ENCODE data around the gene ANO4.
"Not testable (repeated sequence)": the region's sequence is repeated elsewhere in the genome, so short reads cannot be mapped to it uniquely, and the experiment has no call there.

The ANO4 gene

DNA sequence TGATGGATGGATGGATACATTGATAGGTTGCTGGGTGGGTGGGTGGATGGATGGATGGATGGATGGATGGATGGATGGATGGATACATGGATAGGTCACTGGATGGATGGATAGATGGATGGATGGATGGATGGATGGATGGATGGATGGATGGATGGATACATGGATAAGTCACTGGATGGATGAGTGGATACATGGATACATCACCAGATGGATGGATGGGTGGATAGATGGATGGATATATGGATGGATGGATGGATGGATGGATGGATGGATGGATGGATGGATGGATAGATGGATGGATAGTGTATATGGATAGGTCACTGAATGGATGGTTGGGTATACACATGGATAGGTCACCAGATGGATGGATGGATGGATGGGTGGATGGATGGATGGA is 194.9 kb downstream of the ANO4 start:
- not testable (repeated sequence) for DNase-seq (ENCODE audit: low read depth in 2 of 2)

DNA sequence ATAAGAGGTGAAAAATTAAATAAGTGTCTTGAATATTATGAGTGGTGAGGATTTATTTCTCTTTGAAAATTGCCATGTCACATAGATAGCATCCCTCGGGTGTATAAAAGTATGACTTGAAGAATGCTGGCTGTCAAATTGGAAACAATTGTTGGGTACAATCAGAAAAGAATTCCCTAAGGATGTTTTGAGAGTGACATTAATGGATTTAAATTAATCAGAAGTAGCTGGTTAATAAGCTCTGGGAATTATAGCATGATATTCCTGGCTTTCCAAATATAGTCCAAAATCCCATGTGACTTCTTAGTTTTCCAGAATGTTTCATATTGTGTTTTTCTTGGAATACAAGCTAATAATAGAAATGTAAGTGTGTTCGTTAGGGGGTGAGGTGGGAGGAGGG is 196.5 kb downstream of the ANO4 start:
- DNase-seq (ENCODE audit: low read depth in 2 of 2) = no peak

DNA sequence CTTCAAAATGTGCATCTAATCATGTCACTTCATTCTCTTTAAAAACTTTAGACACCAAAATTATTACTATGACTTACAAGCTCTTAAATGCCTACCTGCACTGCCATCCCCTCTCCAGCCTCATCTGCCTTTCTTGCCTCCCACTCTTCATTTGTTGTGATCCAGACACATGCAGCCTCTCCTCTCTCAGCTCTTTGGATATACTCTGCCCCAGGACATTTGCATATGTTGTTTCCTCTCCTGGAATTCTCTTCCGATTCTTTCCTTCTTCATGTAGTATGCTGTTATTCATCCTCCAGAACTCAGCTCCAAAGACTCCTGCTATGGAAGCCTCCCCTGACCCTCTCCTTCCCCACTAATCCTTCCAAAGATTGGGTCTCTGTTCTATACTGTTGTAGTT is 197.6 kb downstream of the ANO4 start:
- no peak for DNase-seq (ENCODE audit: low read depth in 2 of 2)

DNA sequence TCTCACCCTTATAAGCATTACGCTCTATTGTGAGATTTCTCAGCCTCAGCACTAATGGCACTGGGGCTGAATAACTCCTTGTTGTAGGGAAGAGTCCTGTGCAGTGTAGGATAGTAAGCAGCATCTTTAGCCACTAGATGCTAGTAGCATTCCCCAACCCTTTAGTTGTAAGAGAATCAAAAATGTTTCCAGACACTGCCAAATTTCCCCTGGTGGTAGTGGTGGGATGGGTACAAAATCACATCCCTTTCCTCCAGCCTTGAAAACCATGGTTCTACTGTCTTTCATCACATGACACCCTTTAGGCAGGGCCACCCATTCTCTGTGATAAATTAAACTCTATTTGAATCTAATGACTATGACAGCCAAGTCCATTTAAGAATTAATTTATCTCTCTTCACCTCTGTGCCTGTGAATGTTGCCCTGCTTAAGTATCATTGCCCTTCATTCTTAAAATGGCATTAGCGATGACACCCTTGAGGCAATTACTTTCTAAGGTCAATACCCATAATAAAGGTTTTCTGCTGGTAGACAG is 199.4 kb downstream of the ANO4 start:
- no peak for DNase-seq (ENCODE audit: low read depth in 2 of 2)

DNA sequence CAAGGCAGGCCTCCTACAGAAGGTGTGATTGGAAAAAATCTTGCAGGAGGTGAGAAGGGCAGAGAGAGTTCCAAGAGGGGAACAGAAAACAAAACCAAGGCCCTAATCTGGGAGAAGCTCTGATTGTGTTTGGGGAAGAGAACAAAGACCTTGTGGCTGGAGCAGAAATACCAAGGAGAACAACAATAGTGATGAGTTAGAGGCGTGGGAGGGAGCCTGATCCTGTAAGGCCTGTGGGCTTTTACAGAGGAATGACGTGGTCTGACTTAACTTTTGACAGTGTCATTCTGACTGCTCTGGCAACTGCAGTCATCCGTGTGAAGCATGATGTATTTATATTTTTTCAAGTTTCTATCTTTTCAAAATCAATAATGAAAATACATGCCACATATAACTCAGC is 200.6 kb downstream of the ANO4 start:
- DNase-seq (ENCODE audit: low read depth in 2 of 2) = no peak

DNA sequence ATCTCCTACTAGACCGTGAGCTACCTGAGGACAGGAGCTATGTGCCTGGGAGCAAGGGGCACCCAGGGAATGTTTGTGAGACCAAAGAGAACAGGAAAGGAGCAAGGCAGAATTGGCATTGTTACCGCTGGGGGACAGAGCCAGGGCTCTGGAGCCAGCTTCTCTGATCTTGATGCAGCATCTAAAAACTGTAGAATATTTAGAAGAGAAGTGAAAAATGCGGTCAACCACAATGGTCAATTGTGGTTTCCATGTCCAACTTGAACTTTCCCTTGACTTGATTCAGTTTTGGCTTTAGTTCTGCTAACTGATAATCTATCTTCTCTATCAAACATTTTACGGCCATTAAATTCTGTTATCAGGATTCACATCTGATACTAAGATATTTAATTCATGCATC is 201.2 kb downstream of the ANO4 start:
- DNase-seq (ENCODE audit: low read depth in 2 of 2) = no peak

DNA sequence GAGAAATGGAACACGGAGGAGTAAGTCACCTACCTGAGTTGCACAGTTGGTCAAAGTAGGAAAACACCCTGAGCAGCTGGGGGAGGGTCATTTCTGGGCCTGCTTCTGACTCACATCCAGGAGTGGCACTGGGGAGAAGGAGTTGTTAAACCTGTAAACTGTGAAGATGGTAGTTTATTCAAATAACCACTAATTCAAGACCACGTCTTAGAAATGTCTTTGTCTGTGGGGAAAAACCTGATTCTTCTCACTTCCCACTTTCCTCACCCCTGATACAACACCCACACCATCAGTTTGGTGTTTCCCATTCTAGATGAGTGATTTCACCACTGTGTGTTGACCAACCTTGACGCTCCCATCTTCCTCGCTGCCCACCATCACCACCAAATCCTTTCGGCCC is 207.1 kb downstream of the ANO4 start:
- no peak for DNase-seq (ENCODE audit: low read depth in 2 of 2)

DNA sequence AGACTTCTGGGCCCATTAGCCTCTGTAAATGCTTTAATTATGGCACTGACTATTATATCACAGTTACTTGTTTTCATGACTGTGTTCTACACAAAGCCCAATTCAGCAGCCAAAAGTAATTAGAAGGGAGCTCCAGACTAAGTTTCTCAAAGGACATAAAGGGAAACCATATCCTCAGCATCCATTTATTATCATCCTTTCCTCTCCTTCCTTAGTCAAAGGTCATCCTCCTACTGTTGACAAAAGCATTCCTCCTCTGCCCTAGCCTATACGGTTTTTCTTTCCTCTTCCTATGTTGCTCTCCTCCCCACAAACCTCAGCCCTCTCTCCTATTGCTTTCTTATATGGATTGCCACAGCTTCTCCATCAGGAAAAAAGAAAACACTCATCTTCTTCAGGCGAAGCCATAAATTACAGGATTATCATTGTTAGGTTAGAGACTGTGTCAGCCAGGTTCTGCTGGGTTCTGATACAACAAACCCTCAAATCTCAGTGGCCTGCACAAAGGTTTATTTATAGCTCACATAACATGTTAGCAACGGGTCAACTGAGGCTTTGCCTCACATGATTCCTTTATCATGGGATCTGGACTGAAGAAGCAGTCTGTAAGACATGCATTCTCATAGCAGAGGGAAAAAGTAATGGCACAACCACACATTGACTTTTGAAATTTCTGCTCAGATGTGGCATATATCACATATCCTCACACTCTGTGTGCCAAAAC is 208.3 kb downstream of the ANO4 start:
- no peak for DNase-seq (ENCODE audit: low read depth in 2 of 2)

DNA sequence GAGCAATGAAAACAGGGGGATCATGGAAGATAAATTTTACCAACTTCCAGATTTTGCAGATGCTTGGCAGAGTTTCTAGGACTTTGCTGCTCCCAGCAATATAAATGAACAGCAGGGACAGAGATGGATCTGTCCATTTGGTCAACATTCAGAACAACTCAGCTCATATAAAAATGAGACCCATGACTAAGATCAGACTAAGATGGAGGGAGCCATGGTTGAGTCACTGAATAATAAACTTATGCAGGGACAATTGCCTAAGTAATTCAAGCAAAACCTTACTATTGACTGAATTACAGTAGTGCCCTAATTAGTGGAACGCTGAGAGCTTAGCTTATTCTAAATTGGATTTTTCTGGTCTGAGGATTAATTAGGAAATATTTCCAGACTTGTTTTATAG is 210.3 kb downstream of the ANO4 start:
- no peak for DNase-seq (ENCODE audit: low read depth in 2 of 2)

DNA sequence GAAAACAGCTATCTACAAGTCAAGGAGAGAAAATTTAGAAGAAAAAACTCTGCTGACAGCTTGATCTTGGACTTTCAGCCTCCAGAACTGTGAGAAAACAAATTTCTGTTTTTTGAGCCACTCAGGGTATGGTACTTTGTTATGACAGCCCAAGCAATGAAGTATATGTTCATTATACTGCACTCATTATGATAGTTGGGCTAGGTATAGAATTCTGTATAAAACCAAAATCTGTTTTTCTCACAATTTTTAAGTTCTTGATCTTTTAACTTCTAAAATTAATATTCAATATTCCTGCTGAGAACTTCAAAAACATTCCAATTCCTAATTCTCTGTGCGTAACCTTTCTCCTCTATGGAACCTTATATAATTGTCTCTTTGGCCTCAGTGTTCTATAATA is 214.7 kb downstream of the ANO4 start:
- no peak for DNase-seq (ENCODE audit: low read depth in 2 of 2)

DNA sequence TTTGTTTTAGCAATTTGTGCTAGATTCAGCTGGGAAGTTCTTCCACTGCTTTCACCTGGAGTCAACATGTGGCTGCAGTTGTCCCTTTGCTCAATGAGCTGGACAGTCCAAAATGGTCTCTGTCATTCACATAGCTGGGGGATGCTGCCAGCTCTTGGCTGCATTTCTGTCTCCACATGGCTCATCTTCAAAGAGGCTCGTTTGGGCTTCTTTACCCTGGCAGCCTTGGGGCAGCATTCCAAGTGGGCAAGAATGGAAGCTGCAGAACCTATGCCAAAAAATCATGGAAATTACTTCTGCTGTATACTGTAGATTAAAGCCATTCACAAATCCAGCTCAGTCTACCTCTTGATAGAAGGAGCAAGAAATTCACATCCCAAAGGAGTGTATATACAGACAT is 216.3 kb downstream of the ANO4 start:
- no peak for DNase-seq (ENCODE audit: low read depth in 2 of 2)

DNA sequence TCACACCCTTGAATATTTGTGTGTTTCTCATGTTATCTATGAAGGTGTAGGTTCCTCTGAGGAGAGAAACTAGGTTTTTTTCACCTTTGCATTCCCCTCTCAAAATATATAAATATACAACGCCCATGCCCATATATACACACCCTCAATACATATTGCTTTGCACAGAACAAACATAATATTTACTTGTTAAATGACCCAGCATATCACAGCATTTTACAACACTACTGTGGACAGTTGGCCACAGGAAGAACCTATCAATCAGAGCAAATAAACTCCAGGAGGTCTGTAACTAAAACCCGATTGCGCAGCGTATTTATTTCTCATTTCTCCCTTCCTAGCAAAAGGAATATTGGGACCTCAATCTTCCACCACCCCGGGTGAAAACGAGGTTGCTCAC is 219.4 kb downstream of the ANO4 start:
- DNase-seq (ENCODE audit: low read depth in 2 of 2) = no peak

DNA sequence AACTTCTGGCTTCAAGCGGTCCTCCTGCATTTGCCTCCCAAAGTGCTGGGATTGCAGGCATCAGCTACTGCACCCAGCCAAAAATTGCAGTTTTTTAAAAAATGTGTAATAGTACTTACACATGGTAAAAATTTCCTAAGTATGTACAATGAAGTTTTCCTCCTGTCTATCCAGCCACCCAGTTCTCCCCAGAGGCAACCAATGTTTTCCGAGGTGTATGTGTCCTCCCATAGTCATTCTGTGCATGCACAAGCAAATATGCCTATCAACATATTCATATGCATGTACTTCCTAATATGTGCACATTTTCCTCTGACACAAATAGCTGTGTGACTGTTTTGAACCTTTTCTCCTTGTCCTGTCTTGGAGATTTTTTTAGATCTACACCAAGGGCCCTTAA is 220.5 kb downstream of the ANO4 start:
- no peak for DNase-seq (ENCODE audit: low read depth in 2 of 2)

DNA sequence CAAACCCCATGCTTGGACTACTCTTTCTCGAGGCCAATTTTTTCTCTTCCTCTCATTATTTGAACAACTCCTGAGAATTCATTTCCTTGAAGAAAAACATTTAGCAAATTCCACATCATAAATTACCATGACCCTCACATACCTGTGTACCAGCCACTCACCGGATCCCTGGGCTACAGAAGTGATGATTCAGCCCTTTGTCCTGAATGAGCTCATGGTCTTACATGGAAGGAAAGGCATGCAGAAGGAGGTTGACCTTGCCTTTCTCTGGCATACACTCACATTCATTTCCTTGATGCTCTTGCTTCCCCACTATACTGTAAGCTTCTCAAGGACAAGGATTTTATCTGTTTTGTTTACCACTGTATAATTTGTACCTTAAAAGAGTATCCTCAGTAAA is 224.0 kb downstream of the ANO4 start:
- DNase-seq (ENCODE audit: low read depth in 2 of 2) = no peak

DNA sequence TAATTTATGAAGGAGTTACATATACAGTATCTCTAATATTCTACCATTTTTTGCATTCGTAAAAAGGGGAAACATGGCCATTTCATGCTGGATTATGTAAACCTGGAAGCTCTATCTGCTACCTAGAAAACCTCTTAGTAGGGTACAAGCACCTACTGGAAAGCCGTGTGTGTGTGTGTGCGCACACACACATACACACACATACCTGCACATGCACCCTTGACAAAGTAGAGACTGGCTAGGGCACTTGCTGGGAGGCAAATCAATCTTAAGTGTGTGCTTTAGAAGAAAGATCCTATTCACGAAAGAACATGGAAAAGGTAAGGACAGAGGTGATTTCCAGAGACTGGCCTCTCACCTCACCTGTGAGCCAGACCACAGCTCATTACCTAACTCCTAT is 224.6 kb downstream of the ANO4 start:
- DNase-seq (ENCODE audit: low read depth in 2 of 2) = no peak

DNA sequence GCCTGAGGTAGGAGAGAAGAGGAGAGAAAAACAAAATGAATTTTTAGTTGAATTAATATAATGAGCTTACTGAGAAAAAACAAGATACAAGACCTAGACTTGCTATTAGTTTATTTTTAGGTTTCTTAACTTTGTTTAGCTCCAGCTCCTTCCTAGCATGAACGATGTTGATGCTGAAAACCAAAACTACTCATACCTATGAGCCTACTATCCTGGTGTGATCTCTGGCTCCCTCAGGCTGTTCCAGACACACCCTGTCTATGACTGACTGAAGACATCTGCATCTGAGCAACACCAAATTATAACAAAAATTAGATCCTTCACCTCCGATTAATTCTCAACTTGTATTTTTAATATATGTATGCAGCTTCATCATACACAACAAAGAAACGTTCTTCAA is 225.1 kb downstream of the ANO4 start:
- DNase-seq (ENCODE audit: low read depth in 2 of 2) = no peak

DNA sequence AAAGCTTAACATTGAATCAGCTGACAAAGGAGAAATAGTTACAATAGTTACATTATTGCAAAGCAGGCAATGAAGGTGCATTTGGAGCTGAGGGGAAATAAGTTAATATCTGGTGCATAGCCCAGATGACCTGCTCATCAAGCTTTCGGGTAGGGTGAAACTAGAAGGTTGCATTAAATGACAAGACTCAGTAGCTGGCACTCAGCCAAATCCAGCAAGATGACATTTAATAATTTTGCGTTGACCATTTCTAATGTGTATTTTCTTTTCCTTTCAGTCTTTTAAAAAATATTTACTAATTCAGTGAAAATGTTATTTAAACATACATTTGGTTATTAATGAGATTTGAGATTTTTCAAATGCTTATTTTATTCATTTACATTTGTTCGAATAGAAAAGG is 226.9 kb downstream of the ANO4 start:
- DNase-seq (ENCODE audit: low read depth in 2 of 2) = no peak

DNA sequence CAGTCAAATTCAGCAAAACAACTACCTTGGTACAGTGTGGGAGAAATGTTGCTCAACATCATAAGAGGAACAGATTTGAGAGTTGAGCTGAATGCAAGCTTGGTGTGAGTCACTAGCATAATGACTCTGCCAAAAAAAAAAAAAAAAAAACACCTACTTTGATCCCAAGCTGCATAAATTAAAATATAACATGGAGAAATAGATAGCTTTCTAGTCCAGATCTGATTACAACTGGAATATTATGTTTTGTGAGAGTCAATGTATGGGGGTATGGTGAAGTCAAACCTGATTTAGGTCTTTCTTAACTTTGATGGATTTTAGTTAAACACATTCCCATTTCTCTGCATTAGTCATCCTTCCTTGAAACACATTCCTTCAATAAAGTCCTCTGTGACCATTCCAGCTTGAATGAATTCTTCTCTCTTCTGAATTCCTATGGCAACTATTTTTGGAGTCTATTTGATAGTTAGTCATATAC is 227.4 kb downstream of the ANO4 start:
- no peak for DNase-seq (ENCODE audit: low read depth in 2 of 2)

DNA sequence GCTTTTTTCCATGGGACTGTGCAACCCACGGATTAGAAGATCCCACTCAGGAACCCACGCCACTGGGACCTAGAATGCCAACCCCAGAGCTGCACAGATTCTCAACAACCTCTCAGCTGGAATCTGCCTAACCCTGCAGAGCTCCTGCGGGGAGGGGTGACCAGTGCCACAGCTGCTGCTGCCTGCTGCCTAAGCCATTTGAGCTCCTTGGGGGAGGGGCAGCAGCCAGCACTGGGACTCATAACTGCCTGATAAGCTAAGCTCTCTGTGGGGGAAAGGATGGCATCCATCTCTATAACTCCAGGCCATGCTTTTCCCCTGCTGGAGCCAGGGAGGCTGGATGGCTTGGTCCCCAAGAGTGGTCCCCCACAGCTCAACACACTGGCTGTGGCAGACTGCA is 232.6 kb downstream of the ANO4 start:
- no peak for DNase-seq (ENCODE audit: low read depth in 2 of 2)

DNA sequence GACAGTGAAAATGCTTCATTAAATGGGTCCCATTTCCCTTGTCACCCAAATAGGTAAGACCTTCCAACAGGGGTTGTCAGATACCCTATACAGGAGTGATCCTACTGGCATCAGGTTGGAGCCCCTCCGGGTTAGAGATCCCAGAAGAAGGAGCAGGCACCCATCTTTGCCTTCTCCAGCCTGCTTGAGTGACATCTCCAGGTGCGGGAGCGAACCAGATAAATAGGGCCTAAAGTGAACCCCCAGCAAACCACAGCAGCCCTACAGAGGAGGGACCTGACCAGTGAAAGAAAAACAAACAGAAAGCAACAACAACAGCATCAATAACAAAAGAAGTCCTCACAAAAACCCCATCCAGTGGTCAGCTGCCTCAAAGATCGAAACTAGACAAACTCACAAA is 233.2 kb downstream of the ANO4 start:
- no peak for DNase-seq (ENCODE audit: low read depth in 2 of 2)

DNA sequence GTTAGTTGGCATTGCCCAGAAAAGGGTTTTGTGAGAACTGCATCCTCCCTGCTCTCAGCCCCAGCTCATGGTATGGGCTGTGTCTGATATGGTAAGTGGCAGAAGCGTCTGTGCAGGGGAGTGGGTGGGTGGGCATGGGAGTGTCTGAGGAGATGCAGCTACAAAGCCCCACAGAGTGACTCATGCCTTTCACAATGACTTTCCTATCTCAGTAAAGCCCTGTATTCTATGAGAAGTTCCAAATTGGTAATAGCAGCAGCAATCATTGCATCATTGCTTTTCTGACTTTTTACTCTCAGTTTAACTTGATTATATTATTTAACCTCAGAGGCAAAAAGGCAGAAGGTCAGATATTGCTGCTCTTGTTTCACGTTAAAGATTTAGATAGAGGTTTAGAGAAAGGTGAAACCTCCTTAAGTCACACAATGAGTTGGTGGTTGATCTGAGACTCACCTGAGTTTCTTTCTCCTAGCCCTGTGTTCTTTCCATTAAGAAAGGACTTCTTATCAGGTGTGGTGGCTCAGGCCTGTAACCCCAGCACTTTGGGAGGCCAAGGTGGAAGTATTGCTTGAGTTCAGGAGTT is 243.8 kb downstream of the ANO4 start:
- DNase-seq (ENCODE audit: low read depth in 2 of 2) = no peak

DNA sequence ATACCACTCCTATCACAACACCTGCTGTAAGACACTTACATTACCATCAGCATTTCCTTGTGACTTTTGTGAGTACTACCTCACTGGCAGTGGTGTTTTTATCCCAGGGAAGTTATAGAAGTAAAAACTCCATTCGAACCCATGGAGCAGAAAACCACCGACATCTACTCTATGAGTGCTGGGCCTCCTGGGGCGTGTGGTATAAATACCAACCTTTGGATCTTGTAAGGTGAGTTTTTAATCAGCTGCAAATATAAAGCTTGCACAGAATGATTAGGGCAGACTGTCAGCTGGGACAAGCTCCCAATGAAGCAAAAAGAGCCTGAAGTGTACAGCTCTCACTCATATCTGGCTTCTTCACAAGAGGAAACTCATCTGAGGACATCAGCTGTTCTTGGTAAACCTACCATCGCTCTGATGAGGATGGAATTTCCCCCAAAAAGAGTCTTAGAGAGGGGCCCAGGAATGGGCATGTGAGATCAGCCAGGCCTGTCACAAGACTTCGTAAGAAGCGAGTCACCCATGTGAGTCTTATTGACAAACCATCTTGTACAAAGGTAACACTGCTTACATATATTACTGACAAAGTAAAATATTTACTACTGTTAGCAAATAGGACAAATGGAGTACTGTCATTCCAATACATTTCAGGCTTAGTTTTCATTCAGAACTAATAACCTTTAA is 245.4 kb downstream of the ANO4 start:
- no peak for DNase-seq (ENCODE audit: low read depth in 2 of 2)

DNA sequence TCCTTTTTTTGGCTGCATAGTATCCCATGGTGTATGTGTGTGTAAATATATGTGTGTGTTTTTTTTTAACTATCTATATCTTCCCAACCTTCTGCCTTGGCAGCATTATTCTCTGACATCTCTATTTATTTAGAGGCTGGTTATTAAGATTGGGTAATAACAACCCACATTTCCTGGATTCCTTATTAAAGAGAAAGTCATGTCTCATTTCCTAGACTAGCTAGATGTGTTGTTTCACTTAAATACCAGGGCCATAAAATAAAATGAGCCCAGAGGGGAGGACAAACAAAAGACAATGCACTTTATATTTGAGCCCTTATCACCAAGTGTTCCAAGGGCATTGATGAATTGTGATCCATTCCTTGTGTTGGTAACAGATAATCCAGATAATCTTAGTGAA is 246.4 kb downstream of the ANO4 start:
- no peak for DNase-seq (ENCODE audit: low read depth in 2 of 2)

Measured in activated CD4-positive, alpha-beta T cell treated with anti-CD3 and anti-CD28 coated beads for 24 hours (primary cell).